HEK293 (cell line): ENCODE results near the gene AADAC.

Experiments used
- CTCF ChIA-PET: fragments of 350-600 bp; formaldehyde crosslinking; extraction: SDS; loops from one replicate; lab custom pipeline; 2021; ENCODE audit warnings: antibody characterized with exemption; lab: Yijun Ruan, JAX
- POLR2A ChIA-PET: fragments of 300-600 bp; formaldehyde crosslinking; extraction: SDS; loops from one replicate; lab custom pipeline; 2020; ENCODE audit warnings: antibody characterized with exemption, inconsistent platforms; lab: Yijun Ruan, JAX
- H3K27ac ChIP-seq: fragments of 200-500 bp; sonication (Bioruptor generic); 2 replicates; pipeline ENCODE4 v1.5.1; 2014; ENCODE audit warnings: low read depth, low read length, control low read depth, inconsistent platforms; ENCODE audit errors: extremely low read depth
- H3K36me3 ChIP-seq, 2 experiments: fragments of 200-500 bp in 1 of 2; sonication (Bioruptor generic) in 1 of 2; 1 replicate in 1 of 2; 2 replicates in 1 of 2; pipeline ENCODE4 v1.5.1; 2014 to 2017; ENCODE audit warnings: inconsistent platforms in 2 of 2, low read length in 2 of 2; ENCODE audit not compliant: control insufficient read depth in 2 of 2, insufficient read depth in 1 of 2
- H3K4me1 ChIP-seq: fragments of 200-500 bp; sonication (Bioruptor generic); 2 replicates; pipeline ENCODE4 v1.5.1; 2014; ENCODE audit warnings: mild to moderate bottlenecking, low read length, inconsistent platforms; ENCODE audit not compliant: control insufficient read depth, insufficient read depth
- H3K4me3 ChIP-seq: 2 replicates; pipeline ENCODE4 v1.5.1; 2011; ENCODE audit warnings: low read depth, mild to moderate bottlenecking, control low read depth, low read length, moderate library complexity
- H3K9me3 ChIP-seq: fragments of 200-500 bp; sonication (Bioruptor generic); 2 replicates; pipeline ENCODE4 v1.5.1; 2014; ENCODE audit warnings: low read depth, low read length, inconsistent platforms; ENCODE audit not compliant: control insufficient read depth, insufficient read depth
- GLI4 ChIP-seq: fragments of 450-650 bp; formaldehyde crosslinking; IDR thresholded peaks from 2 replicates; pipeline ENCODE4 v1.5.1; 2016; ENCODE audit warnings: missing biosample characterization, missing genetic modification characterization
- GLIS1 ChIP-seq: fragments of 450-650 bp; formaldehyde crosslinking; IDR thresholded peaks from 2 replicates; pipeline ENCODE4 v1.5.1; 2016; ENCODE audit warnings: missing biosample characterization, missing genetic modification characterization
- GLIS2 ChIP-seq: fragments of 450-650 bp; formaldehyde crosslinking; IDR thresholded peaks from 2 replicates; pipeline ENCODE4 v1.5.1; 2016; ENCODE audit warnings: missing biosample characterization, missing genetic modification characterization
- HOXD13 ChIP-seq: sonication (generic); formaldehyde crosslinking; IDR thresholded peaks from 2 replicates; pipeline ENCODE4 v1.8.0; 2022; ENCODE audit warnings: missing genetic modification reagents, borderline replicate concordance
- KLF7 ChIP-seq: fragments of 450-650 bp; formaldehyde crosslinking; IDR thresholded peaks from 2 replicates; pipeline ENCODE4 v1.5.1; 2016; ENCODE audit warnings: missing biosample characterization, missing genetic modification characterization, borderline replicate concordance
- OVOL3 ChIP-seq: fragments of 450-650 bp; formaldehyde crosslinking; IDR thresholded peaks from 2 replicates; pipeline ENCODE4 v1.5.1; 2016; ENCODE audit warnings: missing biosample characterization, missing genetic modification characterization
- SP7 ChIP-seq: fragments of 450-650 bp; formaldehyde crosslinking; IDR thresholded peaks from 2 replicates; pipeline ENCODE4 v1.5.1; 2016; ENCODE audit warnings: missing biosample characterization, missing genetic modification characterization
- YY1 ChIP-seq: fragments of 450-650 bp; formaldehyde crosslinking; IDR thresholded peaks from 2 replicates; pipeline ENCODE4 v1.5.1; 2018; ENCODE audit warnings: missing biosample characterization, missing genetic modification characterization
- ZBTB17 ChIP-seq: fragments of 450-650 bp; formaldehyde crosslinking; IDR thresholded peaks from 2 replicates; pipeline ENCODE4 v1.5.1; 2016; ENCODE audit warnings: missing biosample characterization, missing genetic modification characterization
- ZFHX2 ChIP-seq: fragments of 450-650 bp; formaldehyde crosslinking; conservative IDR thresholded peaks from 2 replicates; pipeline ENCODE4 v1.5.1; 2016; ENCODE audit warnings: missing biosample characterization, missing genetic modification characterization
- ZFP69B ChIP-seq: fragments of 450-650 bp; formaldehyde crosslinking; IDR thresholded peaks from 2 replicates; pipeline ENCODE4 v1.5.1; 2016; ENCODE audit warnings: missing biosample characterization, missing genetic modification characterization
- ZNF157 ChIP-seq: fragments of 450-650 bp; formaldehyde crosslinking; IDR thresholded peaks from 2 replicates; pipeline ENCODE4 v1.5.1; 2016; ENCODE audit warnings: missing biosample characterization, missing genetic modification characterization
- ZNF280C ChIP-seq: fragments of 450-650 bp; formaldehyde crosslinking; IDR thresholded peaks from 2 replicates; pipeline ENCODE4 v1.5.1; 2016; ENCODE audit warnings: missing biosample characterization, missing genetic modification characterization
- ZNF37A ChIP-seq: fragments of 450-650 bp; IDR thresholded peaks from 2 replicates; pipeline ENCODE4 v1.5.1; 2018; ENCODE audit warnings: missing biosample characterization, missing genetic modification characterization
- ZNF423 ChIP-seq: fragments of 450-650 bp; formaldehyde crosslinking; IDR thresholded peaks from 2 replicates; pipeline ENCODE4 v1.5.1; 2016; ENCODE audit warnings: missing biosample characterization, missing genetic modification characterization
- ZNF48 ChIP-seq: fragments of 450-650 bp; formaldehyde crosslinking; IDR thresholded peaks from 2 replicates; pipeline ENCODE4 v1.5.1; 2016; ENCODE audit warnings: missing biosample characterization, missing genetic modification characterization
- ZNF610 ChIP-seq: fragments of 450-650 bp; formaldehyde crosslinking; IDR thresholded peaks from 2 replicates; pipeline ENCODE4 v1.5.1; 2016; ENCODE audit warnings: missing biosample characterization, missing genetic modification characterization, borderline replicate concordance
- ZNF639 ChIP-seq: fragments of 450-650 bp; formaldehyde crosslinking; IDR thresholded peaks from 2 replicates; pipeline ENCODE4 v1.5.1; 2016; ENCODE audit warnings: missing biosample characterization, missing genetic modification characterization
- ZSCAN30 ChIP-seq: fragments of 450-650 bp; IDR thresholded peaks from 2 replicates; pipeline ENCODE4 v1.5.1; 2018; ENCODE audit warnings: missing biosample characterization, mild to moderate bottlenecking, missing genetic modification characterization, moderate library complexity
- TF ChIP-seq, protein P1 (sequence below): fragments of 450-650 bp; formaldehyde crosslinking; IDR thresholded peaks from 2 replicates; pipeline ENCODE4 v1.5.1; 2016; ENCODE audit warnings: missing biosample characterization, missing genetic modification characterization
- TF ChIP-seq, protein P2 (sequence below): fragments of 450-650 bp; formaldehyde crosslinking; IDR thresholded peaks from 2 replicates; pipeline ENCODE4 v1.5.1; 2017; ENCODE audit warnings: missing biosample characterization, missing genetic modification characterization

Gene AADAC

DNA sequence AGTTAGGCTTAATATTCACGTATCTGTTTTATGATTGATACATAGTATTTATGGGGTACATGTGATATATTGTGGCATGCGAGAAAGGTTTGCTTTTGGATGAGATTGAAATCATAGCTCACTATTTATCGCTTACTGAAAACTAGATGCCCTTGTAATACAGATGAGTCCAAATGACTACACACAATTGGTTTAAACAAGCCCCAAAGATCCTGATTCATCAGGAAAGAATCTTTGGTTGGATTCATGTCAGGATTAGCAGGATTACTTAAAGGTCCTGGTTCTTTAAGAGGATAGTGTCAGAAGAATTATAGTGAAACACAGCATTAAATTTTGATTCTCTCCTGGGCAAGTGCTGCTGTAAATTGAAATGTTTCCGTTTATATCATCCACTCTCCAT lies 18.6 kb upstream of the AADAC start (continued):
- TF ChIP-seq, protein P1, sequence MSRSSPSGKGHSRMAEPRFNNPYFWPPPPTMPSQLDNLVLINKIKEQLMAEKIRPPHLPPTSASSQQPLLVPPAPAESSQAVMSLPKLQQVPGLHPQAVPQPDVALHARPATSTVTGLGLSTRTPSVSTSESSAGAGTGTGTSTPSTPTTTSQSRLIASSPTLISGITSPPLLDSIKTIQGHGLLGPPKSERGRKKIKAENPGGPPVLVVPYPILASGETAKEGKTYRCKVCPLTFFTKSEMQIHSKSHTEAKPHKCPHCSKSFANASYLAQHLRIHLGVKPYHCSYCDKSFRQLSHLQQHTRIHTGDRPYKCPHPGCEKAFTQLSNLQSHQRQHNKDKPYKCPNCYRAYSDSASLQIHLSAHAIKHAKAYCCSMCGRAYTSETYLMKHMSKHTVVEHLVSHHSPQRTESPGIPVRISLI (tag by site-specific recombination): no peak
- TF ChIP-seq ZNF280C (tag by site-specific recombination): no peak

GRCh38 chr3:151796105-151796680 lies 17.7 kb upstream of the AADAC start:
- Histone ChIP-seq H3K9me3 (no peaks in the 10 kb centered on the region), H3K27ac (no peak overlapping the region), H3K4me3 (no peak overlapping the region), H3K4me1 (no peaks in the 10 kb centered on the region), H3K36me3 (no peaks in the 10 kb centered on the region)
- no peak for TF ChIP-seq ZNF48
- TF ChIP-seq ZFHX2: no peak
- ChIA-PET POLR2A (no interaction called here), CTCF (no interaction called here)

DNA sequence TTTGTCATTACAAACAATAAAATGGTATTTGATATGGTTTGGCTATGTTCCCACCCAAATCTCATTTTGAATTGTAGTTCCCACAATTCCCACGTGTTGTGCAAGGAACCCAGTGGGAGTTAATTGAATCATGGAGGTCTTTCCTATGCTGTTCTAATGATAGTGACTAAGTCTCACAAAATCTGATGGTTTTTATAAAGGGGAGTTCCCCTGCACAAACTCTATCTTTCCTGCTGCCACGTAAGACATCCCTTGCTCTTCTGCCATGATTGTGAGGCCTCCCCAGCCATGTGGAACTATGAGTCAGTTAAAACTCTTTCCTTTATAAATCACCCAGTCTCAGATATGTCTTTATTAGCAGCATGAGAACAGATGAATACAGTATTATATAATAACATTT lies 15.4 kb upstream of the AADAC start:
- no peak overlapping the region for H3K4me3 ChIP-seq
- no peaks in the 10 kb centered on the region for H3K4me1 ChIP-seq
- no peaks in the 10 kb centered on the region for H3K36me3 ChIP-seq
- H3K27ac ChIP-seq: no peak overlapping the region
- TF ChIP-seq ZNF157 (no peak), OVOL3 (no peak), GLIS2 (no peak), HOXD13 (CRISPR knock-in tag) (no peak), ZNF423 (tag by site-specific recombination) (no peak), ZNF639 (tag by site-specific recombination) (no peak), SP7 (tag by site-specific recombination) (no peak), ZNF610 (tag by site-specific recombination) (no peak), GLI4 (tag by site-specific recombination) (no peak), ZFP69B (no peak), YY1 (tag by site-specific recombination) (no peak), GLIS1 (tag by site-specific recombination) (no peak), KLF7 (tag by site-specific recombination) (no peak), ZSCAN30 (no peak), ZBTB17 (tag by site-specific recombination) (no peak), ZNF37A (tag by site-specific recombination) (no peak)
- TF ChIP-seq, protein P2, sequence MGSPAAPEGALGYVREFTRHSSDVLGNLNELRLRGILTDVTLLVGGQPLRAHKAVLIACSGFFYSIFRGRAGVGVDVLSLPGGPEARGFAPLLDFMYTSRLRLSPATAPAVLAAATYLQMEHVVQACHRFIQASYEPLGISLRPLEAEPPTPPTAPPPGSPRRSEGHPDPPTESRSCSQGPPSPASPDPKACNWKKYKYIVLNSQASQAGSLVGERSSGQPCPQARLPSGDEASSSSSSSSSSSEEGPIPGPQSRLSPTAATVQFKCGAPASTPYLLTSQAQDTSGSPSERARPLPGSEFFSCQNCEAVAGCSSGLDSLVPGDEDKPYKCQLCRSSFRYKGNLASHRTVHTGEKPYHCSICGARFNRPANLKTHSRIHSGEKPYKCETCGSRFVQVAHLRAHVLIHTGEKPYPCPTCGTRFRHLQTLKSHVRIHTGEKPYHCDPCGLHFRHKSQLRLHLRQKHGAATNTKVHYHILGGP (tag by site-specific recombination): no peak
- POLR2A ChIA-PET: no interaction called here
- no peaks in the 10 kb centered on the region for H3K9me3 ChIP-seq
- CTCF ChIA-PET: no interaction called here
